ENCODE measurements around the gene SLC25A21. TPM values are rescaled to one million over a fixed set of nuclear protein-coding genes. Genes with fewer than 3 reads are reported as not detected.
A peak's percentile ranks its signal among the peaks of the same experiment; 100 is the strongest.

The SLC25A21 gene
- total and polyA plus RNA-seq, 4 donors, result 0.65 to 1.4 (median 1.3) TPM; not detected in 1

DNA sequence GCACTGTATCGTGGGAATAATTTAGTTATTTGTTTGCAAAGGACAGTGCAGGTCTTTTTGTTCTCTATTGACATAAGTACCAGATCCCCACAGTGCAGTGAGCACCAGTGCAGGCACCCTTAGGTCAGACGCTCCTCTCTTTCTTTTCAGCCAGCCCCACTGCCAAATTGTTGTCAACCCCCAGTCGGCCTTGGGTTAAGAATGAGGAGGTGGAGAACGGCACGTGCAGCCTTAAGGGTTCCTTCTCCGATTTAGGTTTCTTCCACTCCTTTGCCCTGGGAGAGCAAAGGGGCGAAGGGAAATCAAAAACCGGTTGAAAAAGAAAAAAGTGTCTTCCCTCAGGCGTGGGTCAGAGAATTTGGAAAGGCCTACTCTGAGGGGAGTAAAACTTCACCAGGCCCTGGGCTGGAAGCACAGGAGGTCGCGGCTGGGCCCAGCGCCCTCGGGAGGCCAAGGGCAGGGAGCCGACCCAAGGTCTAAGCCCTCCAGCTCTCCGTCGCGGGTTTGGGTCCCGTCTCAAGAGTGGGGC lies 506.5 kb downstream of the SLC25A21 start:
- peaks cover 1% of the 10 kb centered on the region for H3K9me3 ChIP-seq (ENCODE audit: control insufficient read depth, low read length)
- H3K27ac ChIP-seq (ENCODE audit: low read depth in 1 of 2, low read length in 2 of 2), result no peak overlapping the region
- no peaks in the 10 kb centered on the region for H3K36me3 ChIP-seq (ENCODE audit: control insufficient read depth in 1 of 2, insufficient read depth in 2 of 2, low read length in 1 of 2)
- ATAC-seq (ENCODE audit: low FRiP score), result no peak
- no peaks in the 10 kb centered on the region for H3K4me1 ChIP-seq (ENCODE audit: control insufficient read depth in 1 of 2, insufficient read depth in 2 of 2, low read length in 2 of 2)
- DNase-seq, result no peak
- no peak overlapping the region for H3K4me3 ChIP-seq (ENCODE audit: low read length in 2 of 2)
- H3K27me3 ChIP-seq (ENCODE audit: control insufficient read depth in 1 of 2, insufficient read depth in 2 of 2, low read length in 1 of 2), result peaks cover 0 to 3% of the 10 kb centered on the region in 2 donors
- 72 to 73% methylated on average over 18 of the region's 18 CpGs for WGBS, 2 donors
- intact Hi-C loops (cut with DNase I), result loop anchor here in 1 of 2 donors (10.0 kb wide), 2 partner anchors 369 to 929 kb away; partner anchors contain the start of genes FOXA1 and TTC6

DNA sequence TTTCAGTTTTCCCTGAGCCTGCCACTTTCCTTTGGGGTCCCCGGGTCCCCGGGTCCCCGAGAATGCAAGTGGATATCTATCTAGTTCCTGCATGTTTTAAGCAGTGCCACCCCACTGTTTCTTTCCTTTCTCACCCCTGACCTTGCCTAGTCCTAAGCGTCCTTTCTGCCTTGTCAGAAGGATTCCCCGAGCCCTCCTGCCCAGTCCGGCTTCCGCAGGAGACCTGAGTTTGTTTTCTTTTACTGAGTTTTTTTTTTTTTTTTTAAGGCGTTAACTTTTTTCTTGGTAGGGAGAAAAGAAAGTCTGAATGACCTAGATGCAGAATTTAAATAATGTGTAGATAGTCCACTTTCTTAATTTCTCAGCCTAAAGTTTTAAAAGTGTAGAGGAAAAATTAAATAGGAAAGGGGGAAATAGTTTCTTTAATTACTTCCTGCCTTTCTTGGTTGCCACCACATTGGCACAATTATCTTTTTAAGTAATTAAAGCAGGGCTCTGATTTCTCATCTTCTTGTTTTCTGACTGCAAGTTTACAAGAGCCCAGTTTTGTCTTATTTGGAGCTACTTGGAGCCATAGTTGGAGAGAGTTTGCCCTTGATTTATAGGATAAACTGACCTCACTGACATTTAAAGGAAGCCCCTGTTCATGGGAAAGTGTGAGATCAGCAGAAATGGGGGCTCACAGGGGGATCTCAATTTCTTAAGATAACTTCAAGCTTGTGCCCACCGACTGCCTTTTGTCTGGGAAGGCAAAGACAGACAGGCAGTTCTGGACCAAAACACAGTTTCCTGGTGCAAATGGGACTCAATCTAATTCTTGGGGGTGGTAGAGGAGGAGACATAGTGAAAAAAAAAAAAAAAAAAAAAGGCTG lies 507.8 kb downstream of the SLC25A21 start:
- no peaks in the 10 kb centered on the region for H3K36me3 ChIP-seq (ENCODE audit: control insufficient read depth in 1 of 2, insufficient read depth in 2 of 2, low read length in 1 of 2)
- intact Hi-C loops (cut with DNase I), result loop anchor here in 1 of 2 donors (5.0 to 10.0 kb wide), 3 partner anchors 370 to 930 kb away; partner anchors contain the start of genes FOXA1, MIPOL1 and TTC6
- ATAC-seq (ENCODE audit: low FRiP score), result no peak
- DNase-seq, result no peak
- H3K27ac ChIP-seq (ENCODE audit: low read depth in 1 of 2, low read length in 2 of 2), result no peak overlapping the region
- peaks cover 0 to 3% of the 10 kb centered on the region in 2 donors for H3K27me3 ChIP-seq (ENCODE audit: control insufficient read depth in 1 of 2, insufficient read depth in 2 of 2, low read length in 1 of 2)
- no peak overlapping the region for H3K4me3 ChIP-seq (ENCODE audit: low read length in 2 of 2)
- H3K4me1 ChIP-seq (ENCODE audit: control insufficient read depth in 1 of 2, insufficient read depth in 2 of 2, low read length in 2 of 2), result no peaks in the 10 kb centered on the region
- 48 to 62% methylated on average over 9 of the region's 9 CpGs for WGBS, 2 donors
- peaks cover 1% of the 10 kb centered on the region for H3K9me3 ChIP-seq (ENCODE audit: control insufficient read depth, low read length)

DNA sequence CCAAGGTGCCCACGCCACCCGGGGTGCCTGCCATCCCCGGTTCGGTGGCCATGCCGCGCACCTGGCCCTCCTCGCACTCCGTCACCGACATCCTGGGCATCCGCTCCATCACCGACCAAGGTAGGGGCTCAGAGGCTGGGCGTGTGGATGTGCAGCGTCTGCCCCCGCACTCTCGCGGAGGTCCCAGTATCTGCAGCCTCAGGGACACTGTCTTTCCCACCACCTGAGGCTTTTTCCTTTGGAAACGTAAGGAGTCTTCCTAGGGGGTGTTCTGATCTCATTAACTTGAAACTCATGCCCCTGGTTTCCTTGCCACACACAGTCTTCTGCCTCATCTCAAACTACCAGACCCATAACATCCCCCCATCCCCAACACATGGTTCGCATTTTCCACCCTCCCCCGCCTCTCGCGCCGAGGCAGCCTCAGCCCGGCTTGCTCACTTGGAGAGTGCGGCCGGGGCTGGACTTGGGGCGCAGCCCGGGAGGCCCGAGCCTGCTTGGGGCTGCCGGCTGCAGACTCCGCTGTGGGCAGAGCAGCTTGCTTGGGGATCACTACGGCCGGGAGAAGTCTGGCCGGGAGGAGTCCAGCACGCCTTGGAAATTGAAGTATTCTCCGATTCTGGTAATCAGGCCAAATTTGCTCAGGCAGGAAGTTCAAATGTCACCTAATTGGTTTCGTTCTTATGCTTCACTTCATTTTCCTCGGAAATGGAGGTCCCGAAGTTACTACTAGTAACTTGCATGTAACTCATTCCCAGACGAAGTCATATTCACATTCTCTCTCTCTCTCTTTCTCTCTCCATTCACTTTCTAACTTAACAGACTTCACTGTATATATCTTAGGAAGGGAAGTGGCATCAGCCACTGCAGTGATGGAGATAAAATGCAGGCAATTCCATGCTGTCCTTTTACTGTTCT lies 508.7 kb downstream of the SLC25A21 start:
- H3K9me3 ChIP-seq (ENCODE audit: control insufficient read depth, low read length), result peaks cover 1% of the 10 kb centered on the region
- peak overlapping the region; percentile 6 to 22 for H3K4me3 ChIP-seq (ENCODE audit: low read length in 2 of 2)
- intact Hi-C loops (cut with DNase I), result loop anchor here in 1 of 2 donors (5.0 to 10.0 kb wide), 3 partner anchors 371 to 931 kb away; partner anchors contain the start of genes FOXA1, MIPOL1 and TTC6
- peaks cover 0 to 3% of the 10 kb centered on the region in 2 donors for H3K27me3 ChIP-seq (ENCODE audit: control insufficient read depth in 1 of 2, insufficient read depth in 2 of 2, low read length in 1 of 2)
- DNase-seq, result peak in 1 of 2 donors; percentile 78
- ATAC-seq (ENCODE audit: low FRiP score), result peak; percentile 40
- H3K4me1 ChIP-seq (ENCODE audit: control insufficient read depth in 1 of 2, insufficient read depth in 2 of 2, low read length in 2 of 2), result no peaks in the 10 kb centered on the region
- H3K27ac ChIP-seq (ENCODE audit: low read depth in 1 of 2, low read length in 2 of 2), result no peak overlapping the region
- 2% methylated on average over 39 of the region's 39 CpGs for WGBS, 2 donors
- H3K36me3 ChIP-seq (ENCODE audit: control insufficient read depth in 1 of 2, insufficient read depth in 2 of 2, low read length in 1 of 2), result no peaks in the 10 kb centered on the region

DNA sequence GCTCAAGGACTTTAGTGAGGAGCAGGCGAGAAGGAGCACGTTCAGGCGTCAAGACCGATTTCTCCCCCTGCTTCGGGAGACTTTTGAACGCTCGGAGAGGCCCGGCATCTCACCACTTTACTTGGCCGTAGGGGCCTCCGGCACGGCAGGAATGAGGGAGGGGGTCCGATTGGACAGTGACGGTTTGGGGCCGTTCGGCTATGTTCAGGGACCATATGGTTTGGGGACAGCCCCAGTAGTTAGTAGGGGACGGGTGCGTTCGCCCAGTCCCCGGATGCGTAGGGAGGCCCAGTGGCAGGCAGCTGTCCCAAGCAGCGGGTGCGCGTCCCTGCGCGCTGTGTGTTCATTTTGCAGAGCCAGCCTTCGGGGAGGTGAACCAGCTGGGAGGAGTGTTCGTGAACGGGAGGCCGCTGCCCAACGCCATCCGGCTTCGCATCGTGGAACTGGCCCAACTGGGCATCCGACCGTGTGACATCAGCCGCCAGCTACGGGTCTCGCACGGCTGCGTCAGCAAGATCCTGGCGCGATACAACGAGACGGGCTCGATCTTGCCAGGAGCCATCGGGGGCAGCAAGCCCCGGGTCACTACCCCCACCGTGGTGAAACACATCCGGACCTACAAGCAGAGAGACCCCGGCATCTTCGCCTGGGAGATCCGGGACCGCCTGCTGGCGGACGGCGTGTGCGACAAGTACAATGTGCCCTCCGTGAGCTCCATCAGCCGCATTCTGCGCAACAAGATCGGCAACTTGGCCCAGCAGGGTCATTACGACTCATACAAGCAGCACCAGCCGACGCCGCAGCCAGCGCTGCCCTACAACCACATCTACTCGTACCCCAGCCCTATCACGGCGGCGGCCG lies 509.6 kb downstream of the SLC25A21 start:
- Histone ChIP-seq H3K27ac (ENCODE audit: low read depth in 1 of 2, low read length in 2 of 2) (no peak overlapping the region), H3K27me3 (ENCODE audit: control insufficient read depth in 1 of 2, insufficient read depth in 2 of 2, low read length in 1 of 2) (peaks cover 0 to 3% of the 10 kb centered on the region in 2 donors), H3K36me3 (ENCODE audit: control insufficient read depth in 1 of 2, insufficient read depth in 2 of 2, low read length in 1 of 2) (no peaks in the 10 kb centered on the region), H3K9me3 (ENCODE audit: control insufficient read depth, low read length) (peaks cover 1% of the 10 kb centered on the region), H3K4me1 (ENCODE audit: control insufficient read depth in 1 of 2, insufficient read depth in 2 of 2, low read length in 2 of 2) (no peaks in the 10 kb centered on the region), H3K4me3 (ENCODE audit: low read length in 2 of 2) (peak overlapping the region; percentile 1 to 11)
- ATAC-seq (ENCODE audit: low FRiP score) (peak; percentile 42), DNase-seq (peak in 1 of 2 donors; percentile 87)
- WGBS, 2 donors, result 1 to 2% methylated on average over 70 to 71 of the region's 71 CpGs
- intact Hi-C loops (cut with DNase I), result loop anchor here in 1 of 2 donors (5.0 to 10.0 kb wide), 3 partner anchors 372 to 932 kb away; partner anchors contain the start of genes FOXA1, MIPOL1 and TTC6

DNA sequence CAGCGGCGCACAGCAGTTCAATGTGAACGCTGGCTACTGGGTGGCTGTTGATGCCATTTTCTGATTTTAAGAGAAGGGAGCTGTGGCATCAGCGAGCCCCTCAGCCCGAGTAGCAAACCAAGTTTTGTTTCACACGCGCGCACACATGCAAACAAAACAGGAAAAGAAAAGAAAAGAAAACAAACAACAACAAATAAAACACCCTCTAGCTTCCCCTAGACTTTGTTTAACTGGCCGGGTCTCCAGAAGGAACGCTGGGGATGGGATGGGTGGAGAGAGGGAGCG lies 510.2 kb downstream of the SLC25A21 start:
- no peaks in the 10 kb centered on the region for H3K36me3 ChIP-seq (ENCODE audit: control insufficient read depth in 1 of 2, insufficient read depth in 2 of 2, low read length in 1 of 2)
- DNase-seq (no peak), ATAC-seq (ENCODE audit: low FRiP score) (no peak)
- H3K27me3 ChIP-seq (ENCODE audit: control insufficient read depth in 1 of 2, insufficient read depth in 2 of 2, low read length in 1 of 2), result peaks cover 0 to 3% of the 10 kb centered on the region in 2 donors
- peaks cover 1% of the 10 kb centered on the region for H3K9me3 ChIP-seq (ENCODE audit: control insufficient read depth, low read length)
- 2 to 3% methylated on average over 11 of the region's 11 CpGs for WGBS, 2 donors
- H3K4me3 ChIP-seq (ENCODE audit: low read length in 2 of 2), result peak overlapping the region; percentile 11 to 27
- H3K27ac ChIP-seq (ENCODE audit: low read depth in 1 of 2, low read length in 2 of 2), result no peak overlapping the region
- no peaks in the 10 kb centered on the region for H3K4me1 ChIP-seq (ENCODE audit: control insufficient read depth in 1 of 2, insufficient read depth in 2 of 2, low read length in 2 of 2)
- intact Hi-C loops (cut with DNase I), result loop anchor here in 1 of 2 donors (5.0 to 10.0 kb wide), 3 partner anchors 373 to 933 kb away; partner anchors contain the start of genes FOXA1, MIPOL1 and TTC6

DNA sequence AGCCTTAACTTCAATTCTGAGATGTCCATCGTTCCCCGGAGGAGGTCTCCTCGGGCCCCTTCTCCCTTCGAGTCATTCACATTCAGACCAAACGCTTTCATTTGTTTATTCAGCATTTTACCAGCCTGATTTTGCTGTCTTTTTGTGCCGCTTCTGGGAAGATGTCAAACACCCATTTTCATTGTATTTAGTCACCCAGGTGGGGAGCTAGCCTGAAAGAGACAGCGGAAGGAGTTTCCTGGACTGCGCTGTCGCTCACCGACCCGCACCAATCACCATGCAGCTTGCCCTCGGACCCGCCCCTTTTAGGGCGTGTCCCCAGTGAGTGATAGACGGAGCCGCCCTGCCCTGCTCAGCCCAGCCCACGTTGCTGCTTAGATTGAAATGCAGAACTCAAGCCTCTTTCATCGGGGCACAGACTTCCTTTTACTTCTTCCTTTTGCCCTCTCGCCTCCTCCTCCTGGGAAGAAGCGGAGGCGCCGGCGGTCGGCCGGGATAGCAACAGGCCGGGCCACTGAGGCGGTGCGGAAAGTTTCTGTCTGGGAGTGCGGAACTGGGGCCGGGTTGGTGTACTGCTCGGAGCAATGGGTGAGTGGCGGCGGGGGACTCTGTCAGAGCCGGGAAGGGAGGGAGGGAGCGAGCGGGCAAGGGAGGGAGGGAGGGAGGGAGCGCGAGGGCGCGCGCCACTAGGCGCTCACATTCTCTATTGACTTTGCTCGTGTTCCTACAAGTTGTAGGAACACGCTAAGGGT lies 510.7 kb downstream of the SLC25A21 start, which contains the start of gene PAX9:
Gene PAX9 (plus strand): TSS at position 355 of the 752 bp plus-strand sequence. CDS start 230 bp downstream, at position 585.
- Histone ChIP-seq H3K27me3 (ENCODE audit: control insufficient read depth in 1 of 2, insufficient read depth in 2 of 2, low read length in 1 of 2) (peaks cover 0 to 4% of the 10 kb centered on the region in 2 donors), H3K36me3 (ENCODE audit: control insufficient read depth in 1 of 2, insufficient read depth in 2 of 2, low read length in 1 of 2) (no peaks in the 10 kb centered on the region), H3K9me3 (ENCODE audit: control insufficient read depth, low read length) (no peaks in the 10 kb centered on the region), H3K4me3 (ENCODE audit: low read length in 2 of 2) (peak within 1 kb of the TSS; percentile 18 to 27), H3K27ac (ENCODE audit: low read depth in 1 of 2, low read length in 2 of 2) (no peak within 1 kb of the TSS), H3K4me1 (ENCODE audit: control insufficient read depth in 1 of 2, insufficient read depth in 2 of 2, low read length in 2 of 2) (no peaks in the 10 kb centered on the region)
- intact Hi-C loops (cut with DNase I), result loop anchor here in 1 of 2 donors (5.0 to 10.0 kb wide), 3 partner anchors 373 to 933 kb away; partner anchors contain the start of genes FOXA1, MIPOL1 and TTC6
- ATAC-seq (ENCODE audit: low FRiP score) (peak; percentile 81), DNase-seq (peak; percentile 76 to 92)
- 1% methylated on average over 39 to 44 of the region's 44 CpGs for WGBS, 2 donors

Measured in aorta (tissue), 5 donors.